ENCODE data around the gene LYSET. TPM values are rescaled to one million over a fixed set of nuclear protein-coding genes. Genes with fewer than 3 reads are reported as not detected.
A peak's percentile ranks its signal among the peaks of the same experiment; 100 is the strongest.
"Not testable (repeated sequence)": the region's sequence is repeated elsewhere in the genome, so short reads cannot be mapped to it uniquely, and the experiment has no call there.

Gene LYSET
- polyA plus RNA-seq, 2 donors, result 8.6 to 10.3 TPM

DNA sequence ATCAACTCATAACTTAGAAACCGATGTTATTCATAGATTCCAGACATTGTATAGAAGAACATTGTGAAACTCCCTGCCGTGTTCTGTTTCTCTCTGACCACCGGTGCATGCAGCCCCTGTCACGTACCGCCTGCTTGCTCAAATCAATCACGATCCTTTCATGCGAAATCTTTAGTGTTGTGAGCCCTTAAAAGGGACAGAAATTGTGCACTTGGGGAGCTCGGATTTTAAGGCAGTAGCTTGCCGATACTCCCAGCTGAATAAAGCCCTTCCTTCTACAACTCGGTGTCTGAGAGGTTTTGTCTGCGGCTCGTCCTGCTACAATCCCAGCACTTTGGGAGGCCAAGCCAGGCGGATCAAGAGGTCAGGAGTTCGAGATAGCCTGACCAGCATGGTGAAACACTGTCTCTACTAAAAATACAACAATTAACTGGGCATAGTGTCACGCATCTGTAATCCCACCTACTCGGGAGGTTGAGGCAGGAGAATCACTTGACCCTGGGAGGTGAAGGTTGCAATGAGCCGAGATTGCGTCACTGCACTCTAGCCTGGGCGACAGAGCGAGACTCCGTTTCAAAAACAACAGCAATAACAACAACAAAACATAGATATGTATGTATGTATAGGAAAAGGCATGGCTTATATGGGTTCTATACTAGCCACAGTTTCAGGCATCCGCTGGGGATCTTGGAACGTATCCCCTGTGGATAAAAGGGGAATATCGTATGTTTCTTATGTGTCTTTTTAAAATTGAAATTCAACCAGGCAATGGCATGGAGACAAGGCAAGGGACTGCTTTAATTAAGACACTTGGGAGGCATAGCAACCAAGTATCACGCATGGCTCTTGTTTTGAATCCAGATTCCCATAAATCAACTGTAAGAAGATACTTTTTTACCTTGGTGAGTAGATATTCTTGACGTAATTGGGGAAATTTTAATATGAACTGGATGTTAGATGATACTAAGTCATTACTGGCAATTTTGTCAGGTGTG is 19.5 kb upstream of the LYSET start:
- H3K36me3 ChIP-seq (ENCODE audit: control insufficient read depth in 2 of 2, insufficient read depth in 2 of 2, low read length in 1 of 2); H3K9me3 ChIP-seq (ENCODE audit: control insufficient read depth in 2 of 2, insufficient read depth in 1 of 2, low read depth in 1 of 2, low read length in 1 of 2); H3K27me3 ChIP-seq (ENCODE audit: control insufficient read depth in 1 of 2, insufficient read depth in 2 of 2, low read length in 2 of 2); H3K27ac ChIP-seq (ENCODE audit: low read depth in 2 of 2, low read length in 1 of 2); H3K4me1 ChIP-seq (ENCODE audit: control insufficient read depth in 2 of 2, insufficient read depth in 2 of 2, low read length in 1 of 2); H3K4me3 ChIP-seq (ENCODE audit: low read depth in 1 of 2, low read length in 2 of 2): not testable (repeated sequence)
- WGBS, 2 donors, result 88 to 89% methylated on average over 26 of the region's 26 CpGs

DNA sequence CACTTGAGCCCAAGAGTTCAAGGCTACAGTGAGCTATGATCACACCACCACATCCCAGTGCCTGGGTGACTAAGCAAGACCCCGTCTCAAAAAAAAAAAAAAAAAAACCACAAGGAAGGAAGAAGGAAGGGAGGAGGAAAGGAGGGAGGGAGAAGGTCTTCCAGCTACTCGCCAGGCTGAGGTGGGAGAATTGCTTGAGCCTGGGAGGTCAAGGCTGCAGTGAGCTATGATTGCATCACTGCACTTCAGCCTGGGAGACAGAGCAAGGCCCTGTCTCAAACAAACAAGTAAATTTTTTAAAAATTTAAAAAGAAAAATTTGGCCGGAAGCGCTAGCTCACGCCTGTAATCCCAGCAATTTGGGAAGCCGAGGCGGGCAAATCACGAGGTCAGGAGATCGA is 16.5 kb upstream of the LYSET start:
- not testable (repeated sequence) for H3K36me3 ChIP-seq (ENCODE audit: control insufficient read depth in 2 of 2, insufficient read depth in 2 of 2, low read length in 1 of 2); H3K27ac ChIP-seq (ENCODE audit: low read depth in 2 of 2, low read length in 1 of 2); H3K27me3 ChIP-seq (ENCODE audit: control insufficient read depth in 1 of 2, insufficient read depth in 2 of 2, low read length in 2 of 2); H3K9me3 ChIP-seq (ENCODE audit: control insufficient read depth in 2 of 2, insufficient read depth in 1 of 2, low read depth in 1 of 2, low read length in 1 of 2); H3K4me1 ChIP-seq (ENCODE audit: control insufficient read depth in 2 of 2, insufficient read depth in 2 of 2, low read length in 1 of 2); H3K4me3 ChIP-seq (ENCODE audit: low read depth in 1 of 2, low read length in 2 of 2)
- WGBS, 2 donors, result 83 to 87% methylated on average over 9 of the region's 9 CpGs

DNA sequence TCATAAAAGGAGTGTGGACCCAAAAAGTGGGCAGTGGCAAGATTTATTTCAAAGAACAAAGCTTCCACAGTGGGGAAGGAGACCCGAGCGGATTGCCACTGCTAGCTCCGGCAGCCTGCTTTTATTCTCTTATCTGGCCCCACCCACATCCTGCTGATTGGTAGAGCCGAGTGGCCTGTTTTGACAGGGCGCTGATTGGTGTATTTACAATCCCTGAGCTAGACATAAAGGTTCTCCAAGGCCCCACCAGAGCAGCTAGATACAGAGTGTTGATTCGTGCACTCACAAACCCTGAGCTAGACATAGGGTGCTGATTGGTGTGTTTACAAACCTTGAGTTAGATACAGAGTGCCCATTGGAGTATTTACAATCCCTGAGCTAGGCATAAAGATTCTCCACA is 15.5 kb upstream of the LYSET start:
- H3K4me1 ChIP-seq (ENCODE audit: control insufficient read depth in 2 of 2, insufficient read depth in 2 of 2, low read length in 1 of 2); H3K4me3 ChIP-seq (ENCODE audit: low read depth in 1 of 2, low read length in 2 of 2); H3K9me3 ChIP-seq (ENCODE audit: control insufficient read depth in 2 of 2, insufficient read depth in 1 of 2, low read depth in 1 of 2, low read length in 1 of 2); H3K27me3 ChIP-seq (ENCODE audit: control insufficient read depth in 1 of 2, insufficient read depth in 2 of 2, low read length in 2 of 2); H3K36me3 ChIP-seq (ENCODE audit: control insufficient read depth in 2 of 2, insufficient read depth in 2 of 2, low read length in 1 of 2); H3K27ac ChIP-seq (ENCODE audit: low read depth in 2 of 2, low read length in 1 of 2): not testable (repeated sequence)
- 79 to 86% methylated on average over 6 of the region's 6 CpGs for WGBS, 2 donors

DNA sequence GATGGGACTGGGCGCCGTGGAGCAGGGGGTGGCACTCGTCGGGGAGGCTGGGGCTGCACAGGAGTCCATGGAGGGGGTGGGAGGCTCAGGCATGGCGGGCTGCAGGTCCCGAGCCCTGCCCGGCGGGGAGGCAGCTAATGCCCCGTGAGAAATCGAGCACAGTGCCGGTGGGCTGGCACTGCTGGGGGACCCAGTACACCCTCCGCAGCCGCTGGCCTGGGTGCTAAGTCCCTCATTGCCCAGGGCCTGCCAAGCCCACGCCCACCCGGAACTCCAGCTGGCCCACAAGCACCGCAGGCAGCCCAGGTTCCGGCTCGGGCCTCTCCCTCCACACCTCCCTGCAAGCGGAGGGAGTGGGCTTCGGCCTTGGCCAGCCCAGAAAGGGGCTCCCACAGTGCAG is 15.0 kb upstream of the LYSET start:
- H3K4me1 ChIP-seq (ENCODE audit: control insufficient read depth in 2 of 2, insufficient read depth in 2 of 2, low read length in 1 of 2); H3K9me3 ChIP-seq (ENCODE audit: control insufficient read depth in 2 of 2, insufficient read depth in 1 of 2, low read depth in 1 of 2, low read length in 1 of 2); H3K36me3 ChIP-seq (ENCODE audit: control insufficient read depth in 2 of 2, insufficient read depth in 2 of 2, low read length in 1 of 2); H3K27me3 ChIP-seq (ENCODE audit: control insufficient read depth in 1 of 2, insufficient read depth in 2 of 2, low read length in 2 of 2); H3K27ac ChIP-seq (ENCODE audit: low read depth in 2 of 2, low read length in 1 of 2); H3K4me3 ChIP-seq (ENCODE audit: low read depth in 1 of 2, low read length in 2 of 2): not testable (repeated sequence)
- WGBS, 2 donors, result 95% methylated on average over 18 to 20 of the region's 20 CpGs

DNA sequence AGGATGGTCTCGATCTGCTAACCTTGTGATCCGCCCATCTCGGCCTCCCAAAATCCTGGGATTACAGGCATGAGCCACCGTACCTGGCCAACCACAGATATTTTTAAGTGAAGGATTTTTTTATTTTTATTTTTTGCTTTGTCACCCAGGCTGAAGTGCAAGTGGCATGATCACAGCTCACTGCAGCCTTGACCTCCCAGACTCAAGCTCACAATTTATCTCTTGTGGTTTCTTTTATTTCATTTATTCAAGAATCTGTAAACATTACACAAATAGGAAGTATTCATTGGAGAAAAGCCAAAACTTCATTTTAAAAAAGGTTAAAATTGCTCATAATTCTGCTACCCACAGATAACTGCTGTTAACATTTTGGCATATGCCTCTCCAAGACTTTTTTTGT is 13.7 kb upstream of the LYSET start:
- Histone ChIP-seq H3K27ac (ENCODE audit: low read depth in 2 of 2, low read length in 1 of 2) (no peak overlapping the region), H3K27me3 (ENCODE audit: control insufficient read depth in 1 of 2, insufficient read depth in 2 of 2, low read length in 2 of 2) (no peaks in the 10 kb centered on the region), H3K4me3 (ENCODE audit: low read depth in 1 of 2, low read length in 2 of 2) (no peak overlapping the region), H3K9me3 (ENCODE audit: control insufficient read depth in 2 of 2, insufficient read depth in 1 of 2, low read depth in 1 of 2, low read length in 1 of 2) (no peaks in the 10 kb centered on the region), H3K4me1 (ENCODE audit: control insufficient read depth in 2 of 2, insufficient read depth in 2 of 2, low read length in 1 of 2) (no peaks in the 10 kb centered on the region), H3K36me3 (ENCODE audit: control insufficient read depth in 2 of 2, insufficient read depth in 2 of 2, low read length in 1 of 2) (no peaks in the 10 kb centered on the region)
- 83 to 92% methylated on average over 4 of the region's 4 CpGs for WGBS, 2 donors

DNA sequence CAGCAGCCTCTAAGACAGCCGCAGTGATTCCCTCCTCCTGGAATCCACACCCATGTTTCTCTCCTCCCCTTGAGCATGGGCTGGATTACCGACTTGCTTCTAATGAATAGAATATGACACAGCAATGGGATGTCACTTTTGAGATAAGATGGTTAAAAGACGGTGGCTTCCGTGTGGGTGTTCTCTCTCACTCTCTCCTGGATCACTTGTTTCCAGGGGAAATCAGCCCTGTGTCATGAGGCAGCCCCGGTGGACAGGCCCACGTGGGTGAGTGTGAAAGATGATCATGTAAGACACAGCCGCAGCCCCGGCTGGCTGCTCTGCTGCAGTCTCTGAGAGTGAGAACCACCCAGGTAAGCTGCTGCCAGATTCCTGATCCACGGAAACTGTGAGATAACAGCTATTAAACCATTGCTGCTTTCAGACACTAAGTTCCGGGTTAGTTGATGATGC is 11.1 kb upstream of the LYSET start:
- no peak overlapping the region for H3K27ac ChIP-seq (ENCODE audit: low read depth in 2 of 2, low read length in 1 of 2)

DNA sequence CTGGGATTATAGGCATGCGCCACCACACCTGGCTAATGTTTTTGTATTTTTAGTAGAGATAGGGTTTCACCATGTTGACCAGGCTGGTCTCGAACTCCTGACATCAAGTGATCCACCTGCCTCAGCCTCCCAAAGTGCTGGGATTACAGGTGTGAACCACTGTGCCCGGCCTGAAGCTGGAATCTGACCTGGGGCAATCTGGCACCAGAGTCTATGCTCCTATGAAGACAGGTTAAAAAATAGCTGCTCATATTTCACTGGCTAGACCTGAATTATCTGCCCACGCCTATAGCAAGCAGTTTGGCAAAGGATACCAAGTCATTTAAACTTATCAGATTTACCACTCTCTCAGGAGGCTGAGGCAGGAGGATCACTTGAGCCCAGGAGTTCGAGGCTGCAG is 10.4 kb upstream of the LYSET start:
- H3K36me3 ChIP-seq (ENCODE audit: control insufficient read depth in 2 of 2, insufficient read depth in 2 of 2, low read length in 1 of 2); H3K4me1 ChIP-seq (ENCODE audit: control insufficient read depth in 2 of 2, insufficient read depth in 2 of 2, low read length in 1 of 2); H3K4me3 ChIP-seq (ENCODE audit: low read depth in 1 of 2, low read length in 2 of 2); H3K27me3 ChIP-seq (ENCODE audit: control insufficient read depth in 1 of 2, insufficient read depth in 2 of 2, low read length in 2 of 2); H3K9me3 ChIP-seq (ENCODE audit: control insufficient read depth in 2 of 2, insufficient read depth in 1 of 2, low read depth in 1 of 2, low read length in 1 of 2); H3K27ac ChIP-seq (ENCODE audit: low read depth in 2 of 2, low read length in 1 of 2): not testable (repeated sequence)
- 69 to 72% methylated on average over 5 of the region's 5 CpGs for WGBS, 2 donors

More for the DNA sequence above, 11.1 kb upstream of the LYSET start:
- H3K27me3 ChIP-seq (ENCODE audit: control insufficient read depth in 1 of 2, insufficient read depth in 2 of 2, low read length in 2 of 2), result no peaks in the 10 kb centered on the region
- no peaks in the 10 kb centered on the region for H3K36me3 ChIP-seq (ENCODE audit: control insufficient read depth in 2 of 2, insufficient read depth in 2 of 2, low read length in 1 of 2)
- H3K4me3 ChIP-seq (ENCODE audit: low read depth in 1 of 2, low read length in 2 of 2), result no peak overlapping the region
- H3K4me1 ChIP-seq (ENCODE audit: control insufficient read depth in 2 of 2, insufficient read depth in 2 of 2, low read length in 1 of 2), result no peaks in the 10 kb centered on the region
- no peaks in the 10 kb centered on the region for H3K9me3 ChIP-seq (ENCODE audit: control insufficient read depth in 2 of 2, insufficient read depth in 1 of 2, low read depth in 1 of 2, low read length in 1 of 2)
- 28 to 30% methylated on average over 10 of the region's 10 CpGs for WGBS, 2 donors

DNA sequence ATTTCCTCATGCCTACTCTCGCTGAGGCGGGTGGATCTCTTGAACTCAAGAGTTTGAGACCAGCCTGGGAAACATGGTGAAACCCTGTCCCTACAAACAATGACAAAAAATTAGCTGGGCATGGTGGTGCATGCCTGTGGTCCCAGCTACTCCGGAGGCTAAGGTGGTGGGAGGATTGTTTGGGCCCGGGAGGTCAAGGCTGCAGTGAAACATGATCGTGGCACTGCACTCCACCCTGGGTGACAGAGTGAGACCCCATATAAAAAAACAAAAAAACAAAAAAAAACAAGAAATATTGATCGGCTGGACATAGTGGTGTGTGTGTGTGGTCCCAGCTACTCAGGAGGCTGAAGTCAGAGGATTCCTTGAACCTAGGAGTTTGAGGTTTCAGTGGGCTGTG is 9.6 kb upstream of the LYSET start:
- Histone ChIP-seq H3K4me1 (ENCODE audit: control insufficient read depth in 2 of 2, insufficient read depth in 2 of 2, low read length in 1 of 2) (no peaks in the 10 kb centered on the region), H3K36me3 (ENCODE audit: control insufficient read depth in 2 of 2, insufficient read depth in 2 of 2, low read length in 1 of 2) (no peaks in the 10 kb centered on the region), H3K27ac (ENCODE audit: low read depth in 2 of 2, low read length in 1 of 2) (no peak overlapping the region), H3K27me3 (ENCODE audit: control insufficient read depth in 1 of 2, insufficient read depth in 2 of 2, low read length in 2 of 2) (no peaks in the 10 kb centered on the region), H3K9me3 (ENCODE audit: control insufficient read depth in 2 of 2, insufficient read depth in 1 of 2, low read depth in 1 of 2, low read length in 1 of 2) (no peaks in the 10 kb centered on the region), H3K4me3 (ENCODE audit: low read depth in 1 of 2, low read length in 2 of 2) (no peak overlapping the region)
- WGBS, 2 donors, result 83 to 89% methylated on average over 6 of the region's 6 CpGs

DNA sequence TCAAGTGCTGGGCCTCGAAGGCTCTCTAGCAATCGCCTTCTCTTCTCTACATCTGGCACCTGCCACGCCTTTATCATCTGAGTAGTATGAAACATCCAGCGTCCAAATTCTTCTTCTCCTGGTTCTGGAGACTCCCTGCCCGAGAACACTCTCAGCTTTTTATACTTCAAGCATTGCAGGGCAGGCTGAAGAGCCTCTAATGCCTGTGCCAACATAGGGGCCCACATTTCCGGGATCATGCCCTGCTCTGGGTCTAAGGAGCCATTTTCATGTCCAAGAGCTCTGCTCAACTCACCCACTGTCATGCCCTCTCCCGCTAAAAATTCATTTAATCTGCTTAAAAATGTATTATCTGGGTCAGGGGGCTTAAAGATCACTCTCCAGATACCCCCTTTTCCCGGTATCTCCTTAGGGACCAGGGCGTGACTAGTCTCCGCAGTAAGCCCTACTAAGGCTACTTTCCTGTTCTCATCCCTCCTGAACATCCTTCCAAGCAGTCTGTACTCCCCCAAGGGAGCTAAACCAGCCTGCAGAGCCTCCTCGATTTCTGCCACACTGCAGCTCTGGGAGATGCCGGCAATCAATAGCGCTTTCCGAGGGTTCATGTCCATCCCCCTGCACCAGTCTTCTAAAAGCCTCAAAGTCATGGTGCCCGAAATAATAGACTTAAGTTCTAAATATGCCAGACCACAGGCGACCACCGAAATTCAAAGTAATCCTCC is 1.4 kb upstream of the LYSET start:
- peaks cover 0 to 6% of the 10 kb centered on the region in 2 donors for H3K4me1 ChIP-seq (ENCODE audit: control insufficient read depth in 2 of 2, insufficient read depth in 2 of 2, low read length in 1 of 2)
- WGBS, 2 donors, result 42% methylated on average over 17 of the region's 17 CpGs
- H3K4me3 ChIP-seq (ENCODE audit: low read depth in 1 of 2, low read length in 2 of 2), result peak overlapping the region; percentile 88 to 93
- peak overlapping the region; percentile 91 to 98 for H3K27ac ChIP-seq (ENCODE audit: low read depth in 2 of 2, low read length in 1 of 2)
- H3K27me3 ChIP-seq (ENCODE audit: control insufficient read depth in 1 of 2, insufficient read depth in 2 of 2, low read length in 2 of 2), result no peaks in the 10 kb centered on the region
- H3K36me3 ChIP-seq (ENCODE audit: control insufficient read depth in 2 of 2, insufficient read depth in 2 of 2, low read length in 1 of 2), result no peaks in the 10 kb centered on the region
- H3K9me3 ChIP-seq (ENCODE audit: control insufficient read depth in 2 of 2, insufficient read depth in 1 of 2, low read depth in 1 of 2, low read length in 1 of 2), result no peaks in the 10 kb centered on the region

All from esophagus (tissue), 2 donors.